Fibroblast of villous mesenchyme (primary cell): ENCODE measurements around the gene RAD50. TPM values are rescaled to one million over a fixed set of nuclear protein-coding genes. Genes with fewer than 3 reads are reported as not detected.
"Not testable (repeated sequence)": the region's sequence is repeated elsewhere in the genome, so short reads cannot be mapped to it uniquely, and the experiment has no call there.

Experiments used
- DNase-seq: peaks from one replicate; pipeline ENCODE4 v3.0.0-alpha.2; 2010; ENCODE audit warnings: low read depth
- H3K4me3 ChIP-seq: 2 replicates; pipeline ENCODE4 v1.5.1; 2011; ENCODE audit warnings: low read depth, mild to moderate bottlenecking, low read length
- CTCF ChIP-seq: IDR thresholded peaks from 2 replicates; pipeline ENCODE4 v1.5.1; 2012; ENCODE audit warnings: low read depth, mild to moderate bottlenecking, low read length; ENCODE audit not compliant: insufficient read depth
- total RNA-seq: library from RNA; depleted of rRNA; stranded (reverse); fragments of >200 nt; gene quantifications from 2 replicates; pipeline ENCODE4 v1.2.3, GENCODE V29; 2012

The RAD50 gene
- total RNA-seq, 1 donor, result 46.6 TPM

GRCh38 chr5:132546108-132546507, 10.7 kb upstream of the RAD50 start:
- H3K4me3 ChIP-seq, result no peak overlapping the region
- no peak for DNase-seq
- TF ChIP-seq CTCF, result no peak

- no peak for TF ChIP-seq CTCF
- H3K4me3 ChIP-seq, result no peak overlapping the region
- no peak for DNase-seq
Observed at GRCh38 chr5:132547269-132547668, 9.5 kb upstream of the RAD50 start.

GRCh38 chr5:132548834-132549233, 7.9 kb upstream of the RAD50 start:
- not testable (repeated sequence) for DNase-seq, H3K4me3 ChIP-seq

GRCh38 chr5:132549576-132549975, 7.2 kb upstream of the RAD50 start:
- DNase-seq, result no peak
- H3K4me3 ChIP-seq, result no peak overlapping the region
- no peak for TF ChIP-seq CTCF

- TF ChIP-seq CTCF, result no peak
- peak overlapping the region; percentile 86 for H3K4me3 ChIP-seq
- DNase-seq, result no peak
Observed at GRCh38 chr5:132556153-132556762, 519 bp upstream of the RAD50 start.

GRCh38 chr5:132557478-132558172, 848 bp downstream of the RAD50 start:
- DNase-seq, result peak; percentile 37
- TF ChIP-seq CTCF, result no peak
- H3K4me3 ChIP-seq, result peak overlapping the region; percentile 86

- DNase-seq, result no peak
- no peak for TF ChIP-seq CTCF
- H3K4me3 ChIP-seq, result no peak overlapping the region
Observed at GRCh38 chr5:132559383-132560060, 2.7 kb downstream of the RAD50 start.
